ENCODE data around the gene CST5.
A peak's percentile ranks its signal among the peaks of the same experiment; 100 is the strongest.
"Not testable (repeated sequence)": the region's sequence is repeated elsewhere in the genome, so short reads cannot be mapped to it uniquely, and the experiment has no call there.

Gene CST5

GRCh38 chr20:23909390-23909789 lies 29.8 kb upstream of the CST5 start:
- no peak for DNase-seq (ENCODE audit: low read depth)
- H3K4me3 ChIP-seq (ENCODE audit: low read depth, low read length) = no peak overlapping the region
- TF ChIP-seq POLR2A (IDR thresholded peaks at IDR 0.05; ENCODE audit: extremely low read depth, insufficient read length) = no peak
- no peak for TF ChIP-seq CTCF (IDR thresholded peaks at IDR 0.05; ENCODE audit: low read depth, low read length)
- no peak for TF ChIP-seq MAX (IDR thresholded peaks at IDR 0.05; ENCODE audit: low read depth, low read length)
- TF ChIP-seq MYC (IDR thresholded peaks at IDR 0.05; ENCODE audit: low read depth, low read length) = no peak

- no peak for DNase-seq (ENCODE audit: low read depth)
- no peak overlapping the region for H3K4me3 ChIP-seq (ENCODE audit: low read depth, low read length)
- TF ChIP-seq MYC (IDR thresholded peaks at IDR 0.05; ENCODE audit: low read depth, low read length) = no peak
Measured at GRCh38 chr20:23907579-23907978, 28.0 kb upstream of the CST5 start.

- DNase-seq (ENCODE audit: low read depth); H3K4me3 ChIP-seq (ENCODE audit: low read depth, low read length): not testable (repeated sequence)
Measured at GRCh38 chr20:23902396-23902795, 22.8 kb upstream of the CST5 start.

DNA sequence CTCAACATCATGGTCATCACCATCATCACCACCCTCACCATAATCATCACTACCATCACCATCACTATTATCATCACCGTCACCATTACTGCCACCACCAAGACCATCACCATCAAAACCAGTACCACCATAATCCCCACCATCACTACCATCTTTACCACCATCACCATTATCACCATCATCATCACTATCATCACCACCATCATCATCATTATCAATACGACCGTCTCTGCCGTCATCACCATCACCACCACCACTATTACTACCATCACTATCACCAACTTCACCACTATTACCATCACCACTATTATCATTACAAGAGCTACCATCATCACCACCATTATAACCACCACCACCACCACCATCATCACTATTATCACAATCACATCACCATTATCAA lies 11.3 kb upstream of the CST5 start:
- DNase-seq (ENCODE audit: low read depth); H3K4me3 ChIP-seq (ENCODE audit: low read depth, low read length): not testable (repeated sequence)

DNA sequence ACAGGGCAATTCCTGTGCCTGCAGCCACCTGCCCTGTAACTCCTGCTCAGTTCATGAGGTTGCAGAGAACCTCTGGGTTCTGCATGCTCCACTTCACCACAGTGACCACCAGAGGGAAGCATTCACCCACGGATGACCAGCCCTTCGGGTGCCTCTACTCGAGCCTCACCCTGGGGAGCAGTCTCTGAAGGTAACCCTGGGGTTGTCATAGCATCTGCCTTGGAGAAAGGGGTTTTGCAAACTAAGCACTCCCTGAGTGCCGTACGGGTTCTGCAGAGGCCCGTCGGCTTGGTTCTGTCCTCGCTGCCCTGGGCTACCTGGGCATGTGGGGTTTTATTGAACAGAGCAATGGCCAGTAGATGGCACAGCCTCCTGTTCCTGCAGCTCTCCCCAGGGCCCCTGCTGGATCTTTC lies 10.2 kb upstream of the CST5 start:
- DNase-seq (ENCODE audit: low read depth) = peak; percentile 60
- TF ChIP-seq MYC (IDR thresholded peaks at IDR 0.05; ENCODE audit: low read depth, low read length) = no peak
- TF ChIP-seq CTCF (IDR thresholded peaks at IDR 0.05; ENCODE audit: low read depth, low read length) = peak; percentile 76
- no peak overlapping the region for H3K4me3 ChIP-seq (ENCODE audit: low read depth, low read length)

GRCh38 chr20:23887856-23888255 lies 8.3 kb upstream of the CST5 start:
- no peak overlapping the region for H3K4me3 ChIP-seq (ENCODE audit: low read depth, low read length)
- TF ChIP-seq POLR2A (IDR thresholded peaks at IDR 0.05; ENCODE audit: extremely low read depth, insufficient read length) = no peak
- no peak for TF ChIP-seq MAX (IDR thresholded peaks at IDR 0.05; ENCODE audit: low read depth, low read length)
- TF ChIP-seq CTCF (IDR thresholded peaks at IDR 0.05; ENCODE audit: low read depth, low read length) = no peak
- DNase-seq (ENCODE audit: low read depth) = no peak

- TF ChIP-seq MYC (IDR thresholded peaks at IDR 0.05; ENCODE audit: low read depth, low read length) (no peak), CTCF (IDR thresholded peaks at IDR 0.05; ENCODE audit: low read depth, low read length) (no peak), POLR2A (IDR thresholded peaks at IDR 0.05; ENCODE audit: extremely low read depth, insufficient read length) (no peak), MAX (IDR thresholded peaks at IDR 0.05; ENCODE audit: low read depth, low read length) (no peak)
- DNase-seq (ENCODE audit: low read depth) = no peak
- H3K4me3 ChIP-seq (ENCODE audit: low read depth, low read length) = no peak overlapping the region
Measured at GRCh38 chr20:23884771-23885162, 5.2 kb upstream of the CST5 start.

- H3K4me3 ChIP-seq (ENCODE audit: low read depth, low read length) = no peak overlapping the region
- TF ChIP-seq CTCF (IDR thresholded peaks at IDR 0.05; ENCODE audit: low read depth, low read length) = no peak
- TF ChIP-seq MYC (IDR thresholded peaks at IDR 0.05; ENCODE audit: low read depth, low read length) = no peak
- TF ChIP-seq POLR2A (IDR thresholded peaks at IDR 0.05; ENCODE audit: extremely low read depth, insufficient read length) = no peak
- no peak for TF ChIP-seq MAX (IDR thresholded peaks at IDR 0.05; ENCODE audit: low read depth, low read length)
- DNase-seq (ENCODE audit: low read depth) = no peak
Measured at GRCh38 chr20:23884136-23884770, 4.7 kb upstream of the CST5 start.
